8988T (cell line): Measurements from ENCODE around the gene ARHGEF4.

ENCODE experiments used
- DNase-seq: peaks from one replicate; pipeline ENCODE4 v3.0.0; 2011

Gene ARHGEF4

GRCh38 chr2:130834931-130835765 is 1.6 kb upstream of the ARHGEF4 start:
- no peak for DNase-seq

GRCh38 chr2:130835766-130836015 is 1.0 kb upstream of the ARHGEF4 start:
- no peak for DNase-seq

GRCh38 chr2:130837175-130837810 is 579 bp downstream of the ARHGEF4 start:
- no peak for DNase-seq

- no peak for DNase-seq
These were observed 1.3 kb downstream of the ARHGEF4 start for GRCh38 chr2:130837811-130838565.

GRCh38 chr2:130839011-130839780 is 2.5 kb downstream of the ARHGEF4 start:
- DNase-seq, result no peak

- no peak for DNase-seq
These were observed 3.8 kb downstream of the ARHGEF4 start for GRCh38 chr2:130840506-130840905.

- no peak for DNase-seq
These were observed 5.1 kb downstream of the ARHGEF4 start for GRCh38 chr2:130841741-130842365.

GRCh38 chr2:130842770-130843169 is 6.1 kb downstream of the ARHGEF4 start:
- no peak for DNase-seq

GRCh38 chr2:130843321-130843985 is 6.7 kb downstream of the ARHGEF4 start:
- no peak for DNase-seq

GRCh38 chr2:130844161-130844560 is 7.4 kb downstream of the ARHGEF4 start:
- DNase-seq, result no peak

- DNase-seq, result no peak
These were observed 8.9 kb downstream of the ARHGEF4 start for GRCh38 chr2:130845505-130846085.

- DNase-seq, result no peak
These were observed 9.5 kb downstream of the ARHGEF4 start for GRCh38 chr2:130846233-130846632.

- DNase-seq, result no peak
These were observed 10.1 kb downstream of the ARHGEF4 start for GRCh38 chr2:130846686-130847375.

GRCh38 chr2:130847776-130848525 is 11.2 kb downstream of the ARHGEF4 start:
- DNase-seq, result no peak

- no peak for DNase-seq
These were observed 12.0 kb downstream of the ARHGEF4 start for GRCh38 chr2:130848526-130849210.

GRCh38 chr2:130849896-130850787 is 13.4 kb downstream of the ARHGEF4 start:
- no peak for DNase-seq

- DNase-seq, result no peak
These were observed 14.3 kb downstream of the ARHGEF4 start for GRCh38 chr2:130850788-130851623.
